GM12892 (cell line): ENCODE measurements around the gene ADAMTS10.
A peak's percentile ranks its signal among the peaks of the same experiment; 100 is the strongest.
"Not testable (repeated sequence)": the region's sequence is repeated elsewhere in the genome, so short reads cannot be mapped to it uniquely, and the experiment has no call there.

Experiments used
- DNase-seq: peaks from one replicate; pipeline ENCODE4 v3.0.0; 2011; ENCODE audit not compliant: insufficient read length
- FAIRE-seq: peaks from 2 replicates; lab custom pipeline; 2011; peaks lifted over from hg19 to GRCh38; lab: Jason Lieb, UNC
- POLR2A ChIP-seq: IDR thresholded peaks from 2 replicates; pipeline ENCODE4 v1.6.1; 2011; ENCODE audit warnings: low read depth, low read length, control low read depth
- POLR2AphosphoS5 ChIP-seq: IDR thresholded peaks from 2 replicates; pipeline ENCODE4 v1.6.1; 2011; ENCODE audit warnings: low read depth, low read length, control low read depth
- TAF1 ChIP-seq: IDR thresholded peaks from 2 replicates; pipeline ENCODE4 v1.6.1; 2011; ENCODE audit warnings: low read depth, mild to moderate bottlenecking, control low read depth, low read length, borderline replicate concordance

Gene ADAMTS10

DNA sequence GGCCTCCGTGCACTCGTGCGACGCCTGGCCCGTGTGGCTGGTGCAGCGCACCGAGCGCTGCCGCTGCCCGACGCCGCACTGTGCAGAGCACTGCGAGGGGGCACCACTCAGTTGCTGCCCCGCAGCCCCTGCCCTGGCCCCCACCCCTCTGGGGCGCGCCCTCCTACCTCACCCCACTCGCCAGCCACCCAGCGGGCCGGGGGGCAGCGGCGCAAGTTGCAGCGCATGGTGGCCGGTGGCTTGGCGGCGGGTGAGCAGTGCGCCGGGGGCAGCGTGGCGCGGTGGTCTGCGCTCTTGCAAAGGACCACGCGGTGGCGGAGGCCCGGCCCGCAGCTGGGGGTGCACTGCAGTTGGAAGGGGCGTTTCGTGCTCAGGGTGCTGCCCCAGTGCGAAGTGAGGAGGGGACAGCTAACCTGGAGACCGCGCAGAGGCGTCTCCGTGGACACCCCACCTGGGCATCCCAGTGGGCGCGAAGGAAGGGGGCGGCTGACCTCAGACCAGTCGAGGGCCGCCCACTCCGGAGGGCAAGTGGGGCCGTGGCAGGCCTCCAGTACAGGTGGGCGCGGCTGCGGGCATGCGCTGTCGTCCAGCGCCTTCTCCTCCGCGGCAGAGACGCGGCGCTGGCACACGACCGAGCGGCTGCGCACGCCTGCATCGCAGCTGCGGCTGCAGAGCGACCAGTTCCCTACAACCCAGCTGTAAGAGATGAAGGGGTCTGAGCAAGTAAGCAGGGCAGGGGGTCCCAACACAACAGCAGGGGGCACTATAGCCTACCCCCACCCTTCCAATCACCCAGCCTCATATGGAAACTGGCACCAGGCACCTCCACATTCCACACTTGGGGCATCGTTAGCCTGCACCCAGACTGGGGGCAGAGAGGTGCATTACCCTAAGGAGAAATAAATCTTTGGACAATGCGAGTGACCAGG lies 25.3 kb downstream of the ADAMTS10 start:
- no peak for DNase-seq
- no peak for FAIRE-seq
- TF ChIP-seq POLR2AphosphoS5 (no peak), POLR2A (no peak), TAF1 (no peak)

DNA sequence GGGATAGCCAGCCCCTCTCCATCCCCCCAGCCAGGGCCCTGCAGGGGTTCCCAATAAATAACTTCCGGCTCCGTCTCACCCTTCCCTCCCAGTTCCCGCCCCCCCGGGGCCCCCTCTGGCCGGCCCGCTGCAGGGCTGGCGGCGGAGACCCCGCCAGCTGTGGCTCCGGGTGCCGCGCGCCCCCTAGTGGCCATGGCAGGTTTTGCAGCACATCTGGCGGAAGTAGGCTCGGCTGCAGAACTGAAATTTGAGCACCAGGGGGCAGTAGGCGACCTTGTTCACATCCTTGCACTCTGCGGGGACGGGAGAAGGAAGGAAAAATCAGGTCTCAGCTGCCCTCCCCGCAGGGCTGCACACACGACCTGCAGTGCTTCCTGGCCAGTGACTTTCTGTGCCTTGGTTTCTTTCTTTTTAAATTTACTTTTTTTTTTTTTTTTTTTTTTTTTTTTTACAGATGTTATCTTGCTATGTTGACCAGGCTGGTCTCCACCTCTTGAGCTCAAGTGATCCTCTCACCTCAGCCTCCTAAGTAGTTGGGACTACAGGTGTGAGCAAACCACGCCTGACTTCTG lies 29.7 kb downstream of the ADAMTS10 start:
- DNase-seq (peak; percentile 66), FAIRE-seq (peak; percentile 78)
- no peak for TF ChIP-seq POLR2AphosphoS5
- TF ChIP-seq TAF1 = no peak
- TF ChIP-seq POLR2A = no peak

DNA sequence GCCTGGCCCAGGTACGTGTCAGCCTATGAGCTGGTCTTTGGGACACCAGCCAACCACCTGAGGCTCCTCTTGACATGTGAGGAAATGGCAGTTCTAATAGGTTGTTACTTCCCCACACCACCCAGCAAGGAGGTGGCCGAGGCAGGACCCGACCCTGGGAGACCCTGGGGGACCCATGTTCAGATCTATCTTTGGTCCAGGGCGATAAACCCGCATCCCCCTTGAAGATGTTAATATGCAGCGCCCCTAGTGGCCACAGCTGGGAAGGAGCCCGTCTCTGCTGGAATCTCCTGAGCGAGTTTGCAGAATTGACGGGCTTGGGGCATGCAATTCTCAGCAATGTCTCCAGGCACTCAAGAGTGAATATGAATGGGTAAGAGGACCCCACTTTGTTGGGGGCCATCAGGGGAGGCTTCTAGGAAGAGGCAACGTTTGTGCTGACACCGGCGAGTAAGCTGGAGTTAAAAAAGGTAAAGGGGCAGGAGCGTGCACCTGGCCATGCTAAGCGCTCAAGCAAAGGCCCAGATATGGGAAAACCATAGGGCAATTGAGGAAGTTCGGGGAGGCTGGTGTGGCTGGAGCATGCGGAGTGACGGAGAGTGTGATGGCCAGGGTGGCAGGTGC lies 31.8 kb downstream of the ADAMTS10 start:
- peak; percentile 63 for DNase-seq
- no peak for FAIRE-seq
- TF ChIP-seq POLR2AphosphoS5 (no peak), TAF1 (no peak), POLR2A (no peak)

DNA sequence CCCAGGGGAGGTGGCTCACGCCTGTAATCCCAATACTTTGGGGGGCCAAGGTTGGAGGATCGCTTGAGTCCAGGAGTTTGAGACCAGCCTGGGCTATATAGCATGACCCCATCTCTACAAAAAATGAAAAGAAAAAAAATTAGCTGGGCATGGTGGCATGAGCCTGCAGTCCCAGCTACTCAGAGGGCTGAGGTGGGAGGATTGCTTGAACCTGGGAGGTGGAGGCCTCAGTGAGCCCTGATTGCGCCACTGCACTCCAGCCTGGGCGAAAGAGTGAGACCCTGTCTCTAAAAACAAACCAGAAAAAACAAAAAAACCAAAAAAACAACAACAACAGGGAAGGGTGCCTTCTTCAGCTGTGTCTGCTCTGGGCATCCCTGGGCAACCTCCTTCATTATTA lies 32.8 kb downstream of the ADAMTS10 start:
- no peak for DNase-seq
- no peak for TF ChIP-seq POLR2AphosphoS5
- no peak for FAIRE-seq

DNA sequence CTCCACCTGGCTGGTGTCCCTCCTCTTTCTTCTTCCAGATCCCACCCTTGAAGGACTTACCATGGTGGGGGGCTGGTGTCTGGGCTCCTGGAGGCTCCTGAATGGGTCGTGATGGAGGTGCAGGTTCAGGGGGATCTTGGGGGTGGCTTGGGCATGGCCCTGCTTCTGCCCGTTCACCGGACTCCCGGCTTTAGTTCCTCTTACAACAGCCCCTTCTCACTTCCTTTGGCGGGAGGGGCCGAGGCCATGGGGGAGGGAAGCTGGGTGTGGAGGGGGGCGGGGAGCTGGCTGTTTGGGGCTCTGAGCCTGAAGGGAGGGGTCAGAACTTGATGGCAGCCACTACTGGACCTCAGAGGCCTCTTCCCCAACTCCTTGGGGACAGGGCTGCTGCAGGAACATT lies 33.3 kb downstream of the ADAMTS10 start, which contains the start of gene MYO1F:
MYO1F (minus strand) TSS at position 196 of the 400 bp plus-strand sequence; CDS start at position 63, 133 bp downstream.
- no peak for FAIRE-seq
- TF ChIP-seq POLR2A (no peak), TAF1 (no peak), POLR2AphosphoS5 (no peak)

DNA sequence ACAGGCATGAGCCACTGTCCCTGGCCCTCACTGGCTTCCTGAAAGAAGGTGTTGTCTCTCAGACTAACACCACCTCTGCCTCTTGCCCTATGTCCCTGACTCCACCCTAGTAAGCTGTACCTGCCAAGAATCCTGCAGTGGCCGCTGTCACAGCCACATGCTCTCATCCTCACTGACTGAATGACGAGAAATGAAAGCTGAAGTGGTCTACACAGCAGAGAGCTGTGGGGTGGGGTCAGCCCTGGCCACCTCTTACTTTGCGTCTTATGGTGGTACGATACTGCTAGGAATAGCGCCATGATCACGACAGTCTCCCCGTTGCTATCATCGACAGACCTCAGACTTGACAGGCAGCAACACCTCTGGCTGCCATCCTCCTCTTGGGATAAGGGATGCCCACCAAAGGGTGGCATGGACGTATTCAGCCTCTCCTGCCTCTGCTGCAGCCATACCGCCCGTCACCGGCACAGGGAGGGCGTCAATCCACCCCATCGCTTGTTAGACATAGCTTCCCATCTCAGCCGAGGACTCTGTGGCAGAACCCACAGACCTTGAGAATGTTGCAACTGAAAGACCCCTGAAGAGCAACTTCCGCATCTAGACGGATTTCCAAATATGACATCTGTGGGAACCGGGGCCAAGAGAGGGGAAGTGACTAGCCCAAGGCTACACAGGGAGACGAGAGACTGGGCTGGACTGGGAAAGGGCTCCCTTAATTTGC lies 34.1 kb downstream of the ADAMTS10 start:
- FAIRE-seq (no peak), DNase-seq (no peak)
- TF ChIP-seq TAF1 (no peak), POLR2AphosphoS5 (no peak), POLR2A (no peak)

More for the DNA sequence above, 33.3 kb downstream of the ADAMTS10 start, which contains the start of gene MYO1F:
- no peak for DNase-seq

DNA sequence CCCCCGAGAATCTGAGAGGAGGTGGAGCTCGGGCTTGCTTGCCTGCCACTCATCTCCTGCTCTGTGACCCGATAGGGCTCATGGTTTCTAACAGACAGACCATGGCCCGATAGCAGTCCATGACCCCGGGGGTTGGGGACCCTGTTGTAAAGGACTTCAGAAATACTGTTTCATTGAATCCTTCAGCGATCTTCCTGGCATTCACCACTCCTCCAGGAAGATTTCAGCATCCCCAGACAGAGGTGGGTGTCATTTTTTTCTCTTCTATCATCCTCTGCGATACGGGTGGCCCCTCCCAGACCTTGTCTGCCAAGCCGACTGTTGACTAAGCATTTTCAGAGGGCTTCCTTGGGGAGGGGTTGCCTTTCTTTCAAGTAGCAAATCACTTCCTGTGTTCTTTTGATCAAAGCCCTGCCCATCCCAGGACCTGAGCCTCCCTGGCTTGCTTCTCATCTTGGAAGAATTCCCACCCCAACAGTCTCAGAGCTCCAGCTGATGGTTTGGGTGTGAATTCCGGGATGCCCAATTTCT lies 35.0 kb downstream of the ADAMTS10 start:
- DNase-seq (no peak), FAIRE-seq (no peak)
- TF ChIP-seq POLR2AphosphoS5 = no peak
- no peak for TF ChIP-seq POLR2A
- no peak for TF ChIP-seq TAF1

DNA sequence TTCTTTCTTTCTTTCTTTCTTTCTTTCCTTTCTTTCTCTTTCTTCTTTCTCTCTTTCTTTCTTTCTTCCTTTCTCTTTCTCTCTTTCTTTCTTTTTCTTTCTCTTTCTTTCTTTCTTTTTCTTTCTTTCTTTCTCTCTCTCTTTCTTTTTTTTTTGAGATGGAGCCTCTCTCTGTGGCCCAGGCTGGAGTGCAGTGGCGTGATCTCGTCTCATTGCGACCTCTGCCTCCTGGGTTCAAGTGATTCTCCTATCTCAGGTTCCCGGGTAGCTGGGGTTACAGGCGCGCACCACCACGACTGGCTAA lies 35.9 kb downstream of the ADAMTS10 start:
- FAIRE-seq = not testable (repeated sequence)

DNA sequence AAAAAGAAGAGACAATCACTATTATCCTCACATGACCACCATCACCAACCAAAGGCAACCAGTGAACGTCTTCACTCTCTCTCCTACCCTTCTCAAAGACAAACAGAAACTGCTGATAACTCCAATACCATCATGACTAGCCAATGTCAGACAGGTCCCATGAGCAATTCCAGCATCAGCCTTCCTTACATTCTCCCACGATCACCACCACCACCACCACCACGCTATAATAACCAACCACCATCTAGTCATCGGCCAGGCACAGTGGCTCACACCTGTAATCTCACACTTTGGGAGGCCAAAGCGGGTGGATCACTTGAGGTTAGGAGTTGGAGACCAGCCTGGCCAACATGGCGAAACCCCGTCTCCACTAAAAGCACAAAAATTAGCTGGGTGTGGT lies 37.2 kb downstream of the ADAMTS10 start:
- DNase-seq (no peak), FAIRE-seq (no peak)
- TF ChIP-seq POLR2AphosphoS5 (no peak), POLR2A (no peak), TAF1 (no peak)

More for the DNA sequence above, 35.9 kb downstream of the ADAMTS10 start:
- DNase-seq = not testable (repeated sequence)

DNA sequence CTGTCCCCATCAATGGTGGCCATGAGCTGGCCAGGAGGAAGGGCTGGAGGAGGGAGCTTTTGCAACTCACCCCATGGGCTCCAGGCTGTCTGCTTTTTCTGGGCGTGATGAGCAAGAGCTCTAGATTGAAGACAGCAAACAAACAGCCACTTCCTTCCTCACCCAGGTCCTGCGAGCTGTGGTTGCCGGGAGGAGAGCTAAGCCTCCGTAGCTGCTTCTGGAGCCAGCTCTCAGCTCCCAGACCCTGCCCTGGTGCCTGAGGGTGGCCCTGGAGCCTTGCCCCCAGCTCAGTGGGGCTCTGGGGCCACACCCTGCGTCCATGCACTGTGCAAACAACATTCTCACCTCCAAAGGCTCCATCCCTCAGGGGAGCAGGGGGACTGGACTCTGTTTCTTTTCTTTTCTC lies 39.5 kb downstream of the ADAMTS10 start:
- TF ChIP-seq POLR2AphosphoS5 = no peak
- no peak for TF ChIP-seq TAF1
- TF ChIP-seq POLR2A = no peak
- FAIRE-seq (no peak), DNase-seq (no peak)
